AG10803 (cell line): ENCODE results near the gene FERMT3.

ENCODE experiments used
- DNase-seq: peaks from one replicate; pipeline ENCODE4 v3.0.0; 2010; ENCODE audit warnings: low read depth
- H3K4me3 ChIP-seq: 2 replicates; pipeline ENCODE4 v1.5.1; 2011; ENCODE audit warnings: mild to moderate bottlenecking, low read length, control low read depth
- TF ChIP-seq, protein P1 (sequence below): conservative IDR thresholded peaks from 2 replicates; pipeline ENCODE4 v1.5.1; 2011; ENCODE audit warnings: mild to moderate bottlenecking, low read length, control low read depth, inconsistent platforms

FERMT3 gene

DNA sequence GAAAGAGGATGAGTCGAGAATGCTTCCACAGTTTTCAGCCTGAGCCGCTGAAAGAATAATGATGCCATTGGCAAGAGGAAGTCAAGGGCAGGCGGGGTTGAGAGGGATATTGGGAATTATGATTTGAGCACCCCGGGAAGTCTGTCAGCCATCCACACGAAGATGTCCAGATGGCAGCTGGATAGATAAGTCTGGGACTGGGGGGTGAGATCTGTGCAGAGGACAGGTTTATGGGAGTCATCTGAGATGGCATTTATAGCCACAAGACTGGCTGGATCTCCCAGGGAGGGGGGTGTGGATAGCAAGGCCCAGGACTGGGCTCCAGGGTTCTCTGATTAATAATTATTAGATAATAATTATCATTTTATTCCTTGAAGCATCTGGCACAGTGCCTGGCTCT is 25.6 kb upstream of the FERMT3 start:
- DNase-seq: no peak
- TF ChIP-seq, protein P1, sequence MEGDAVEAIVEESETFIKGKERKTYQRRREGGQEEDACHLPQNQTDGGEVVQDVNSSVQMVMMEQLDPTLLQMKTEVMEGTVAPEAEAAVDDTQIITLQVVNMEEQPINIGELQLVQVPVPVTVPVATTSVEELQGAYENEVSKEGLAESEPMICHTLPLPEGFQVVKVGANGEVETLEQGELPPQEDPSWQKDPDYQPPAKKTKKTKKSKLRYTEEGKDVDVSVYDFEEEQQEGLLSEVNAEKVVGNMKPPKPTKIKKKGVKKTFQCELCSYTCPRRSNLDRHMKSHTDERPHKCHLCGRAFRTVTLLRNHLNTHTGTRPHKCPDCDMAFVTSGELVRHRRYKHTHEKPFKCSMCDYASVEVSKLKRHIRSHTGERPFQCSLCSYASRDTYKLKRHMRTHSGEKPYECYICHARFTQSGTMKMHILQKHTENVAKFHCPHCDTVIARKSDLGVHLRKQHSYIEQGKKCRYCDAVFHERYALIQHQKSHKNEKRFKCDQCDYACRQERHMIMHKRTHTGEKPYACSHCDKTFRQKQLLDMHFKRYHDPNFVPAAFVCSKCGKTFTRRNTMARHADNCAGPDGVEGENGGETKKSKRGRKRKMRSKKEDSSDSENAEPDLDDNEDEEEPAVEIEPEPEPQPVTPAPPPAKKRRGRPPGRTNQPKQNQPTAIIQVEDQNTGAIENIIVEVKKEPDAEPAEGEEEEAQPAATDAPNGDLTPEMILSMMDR: no peak
- no peak overlapping the region for H3K4me3 ChIP-seq

DNA sequence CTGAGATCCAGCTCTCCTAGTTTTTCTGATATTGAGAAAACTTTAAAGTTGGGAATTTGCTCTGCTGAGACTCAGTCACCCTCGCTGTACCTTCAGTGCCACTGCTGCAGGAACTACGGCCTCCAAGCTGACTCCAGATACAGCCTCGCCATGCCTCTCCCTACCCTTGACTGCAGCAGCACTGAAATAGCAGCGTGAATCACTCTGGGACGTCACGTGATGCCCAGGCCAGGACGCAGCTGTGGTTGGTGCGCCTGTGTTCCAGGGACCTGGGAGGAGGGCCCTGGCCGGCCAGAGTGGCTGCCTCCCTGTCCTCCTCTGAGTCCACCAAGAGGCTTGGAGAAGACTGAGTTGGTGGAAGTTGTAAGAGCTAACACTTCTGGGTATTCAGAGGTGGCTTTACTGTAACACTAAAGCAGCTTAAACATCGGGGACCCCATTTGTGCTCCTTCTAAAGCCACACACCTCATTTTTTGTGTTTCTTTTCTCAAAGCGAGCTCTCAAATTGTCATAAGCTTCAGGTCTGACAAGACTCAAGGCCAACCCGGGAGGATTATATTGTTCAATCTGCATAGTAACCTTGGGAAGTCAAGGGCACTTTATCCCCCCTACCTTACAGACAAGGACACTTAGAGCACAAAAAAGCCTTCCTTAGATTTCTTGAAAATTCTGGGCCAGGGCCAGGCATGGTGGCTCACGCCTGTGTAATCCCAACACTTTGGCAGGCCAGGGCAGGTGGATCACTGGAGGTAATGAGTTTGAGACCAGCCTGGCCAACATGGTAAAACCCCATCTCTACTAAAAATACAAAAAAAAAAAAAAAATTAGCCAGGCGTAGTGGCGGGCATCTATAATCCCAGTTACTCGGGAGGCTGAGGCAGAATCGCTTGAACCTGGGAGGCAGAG is 24.8 kb upstream of the FERMT3 start:
- H3K4me3 ChIP-seq: peak overlapping the region; percentile 33
- TF ChIP-seq, protein P1: no peak
- peak; percentile 88 for DNase-seq

DNA sequence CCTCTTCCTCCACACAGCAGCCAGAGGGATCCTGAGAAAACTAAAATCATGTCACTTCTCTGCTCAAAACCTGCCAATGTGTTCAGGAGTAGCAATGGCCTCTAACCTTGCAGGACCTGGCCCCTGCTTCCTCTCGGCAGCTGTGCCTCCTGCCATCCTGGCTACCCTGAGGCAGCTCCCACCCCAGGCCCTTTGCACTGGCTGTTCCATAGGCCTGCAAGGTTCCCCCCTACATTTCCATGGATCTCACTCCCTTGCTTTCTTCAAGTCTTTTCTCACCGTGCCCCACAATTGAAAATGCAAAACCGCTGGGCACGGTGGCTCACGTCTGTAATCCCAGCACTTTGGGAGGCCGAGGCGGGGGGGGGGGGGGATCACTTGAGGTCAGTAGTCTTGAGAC is 22.6 kb upstream of the FERMT3 start:
- TF ChIP-seq, protein P1: no peak
- H3K4me3 ChIP-seq: no peak overlapping the region; the same call in 1 of the 2 replicates
- no peak for DNase-seq

DNA sequence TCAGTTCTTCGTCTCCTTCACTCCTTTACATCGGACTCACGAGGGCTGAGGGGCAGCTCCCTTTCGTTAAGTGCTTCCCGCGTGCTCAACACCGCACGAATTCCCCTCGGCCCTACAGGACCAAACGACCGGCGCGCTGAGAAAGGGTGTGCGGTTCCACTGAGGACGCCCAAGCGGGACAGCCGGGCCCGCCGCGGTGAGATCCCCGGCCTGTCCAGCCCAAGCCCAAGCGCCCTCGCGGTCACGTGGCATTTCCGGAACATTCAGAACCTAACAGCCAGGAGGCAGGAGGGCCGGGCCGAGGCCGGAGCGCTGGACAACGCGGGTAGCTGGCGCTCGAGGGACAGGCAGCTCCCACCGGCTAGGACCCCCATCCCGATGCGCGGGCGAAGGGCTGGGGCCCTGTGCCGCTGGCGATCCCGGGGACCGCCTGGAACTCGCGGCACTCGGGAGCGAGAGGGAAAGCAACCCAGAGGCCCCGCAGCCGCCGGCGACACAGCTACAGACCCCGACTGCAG is 21.3 kb upstream of the FERMT3 start:
- TF ChIP-seq, protein P1: peak; percentile 41
- peak; percentile 83 for DNase-seq

DNA sequence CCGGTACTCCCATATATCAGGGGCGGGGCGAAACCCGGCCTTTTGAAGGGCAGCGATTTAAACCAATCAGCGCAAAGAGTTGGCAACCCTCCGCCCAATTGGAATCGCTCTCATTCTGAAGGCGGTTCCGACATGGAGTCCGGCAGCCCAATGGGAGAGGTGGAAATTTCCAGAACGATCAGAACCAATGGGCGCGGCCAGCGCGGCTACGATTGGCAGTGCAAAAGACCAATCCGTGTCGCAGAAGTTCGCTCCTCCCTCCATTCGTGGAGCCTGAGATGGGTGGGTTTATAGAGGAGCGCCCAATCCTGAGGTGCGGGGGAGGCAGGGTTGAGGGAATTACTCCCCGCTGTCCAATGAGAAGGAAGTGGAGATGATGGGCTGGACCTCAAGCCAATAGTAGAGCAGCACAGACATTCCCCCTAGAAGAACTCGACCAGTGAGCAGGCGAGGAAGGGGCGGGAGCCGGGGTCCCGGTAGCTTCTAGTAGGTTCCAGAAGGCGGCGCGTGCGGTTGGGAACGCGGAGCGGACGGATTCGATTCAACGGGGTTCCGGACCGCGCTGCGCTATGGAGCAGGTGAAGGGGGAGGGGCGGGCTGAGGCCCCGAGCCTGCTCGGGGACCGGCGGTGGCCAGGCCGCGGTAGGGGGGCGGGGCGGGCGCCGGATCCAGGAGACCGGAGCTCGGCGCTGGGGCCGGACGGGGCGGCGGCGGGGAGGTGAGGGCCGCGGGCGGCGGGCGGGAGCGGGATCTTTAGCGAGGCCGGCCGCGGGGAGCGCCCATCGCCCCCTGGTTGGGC is 20.6 kb upstream of the FERMT3 start, which contains the start of gene STIP1:
Gene STIP1, plus strand, starts transcription at position 479 of the 799 bp plus-strand sequence. Its CDS starts 91 bp downstream, at position 570.
- H3K4me3 ChIP-seq: peak within 1 kb of the TSS; percentile 80
- TF ChIP-seq, protein P1: peak; percentile 55
- peak; percentile 100 for DNase-seq

More for the DNA sequence above, 21.3 kb upstream of the FERMT3 start:
- H3K4me3 ChIP-seq: peak overlapping the region; percentile 80

DNA sequence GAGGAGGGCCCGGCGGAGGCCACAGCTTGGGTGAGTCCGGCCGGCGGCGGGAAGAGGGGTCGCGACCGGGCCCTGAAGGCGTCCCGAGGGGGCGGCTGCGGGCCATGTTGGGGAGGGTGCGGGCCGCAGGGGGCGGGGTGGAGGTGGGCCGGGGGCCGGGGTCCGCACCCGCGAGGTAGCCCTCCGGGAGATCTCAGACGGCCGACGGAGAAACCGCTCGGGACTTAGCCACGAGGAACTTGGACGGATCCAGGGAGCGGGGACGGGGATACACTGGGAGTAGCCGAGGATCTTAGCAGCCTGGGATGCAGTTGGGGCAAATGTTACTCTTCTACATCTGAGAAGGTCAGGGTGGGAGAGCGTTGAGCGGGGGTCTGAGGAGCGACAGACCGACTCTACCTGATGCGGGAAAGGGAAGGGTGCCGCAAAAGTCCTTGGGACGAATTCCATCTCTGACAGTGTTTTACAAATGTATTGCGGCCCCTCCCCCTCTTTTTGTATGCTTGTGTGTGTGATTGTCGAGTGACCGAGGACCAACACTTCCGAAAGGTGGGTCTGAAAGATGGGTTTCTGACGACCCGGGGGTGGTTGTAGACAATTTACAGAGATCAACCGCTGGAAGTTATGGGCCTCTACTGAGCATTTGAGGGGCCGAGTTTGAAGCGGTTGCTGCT is 19.9 kb upstream of the FERMT3 start:
- TF ChIP-seq, protein P1: no peak
- H3K4me3 ChIP-seq: no peak overlapping the region
- no peak for DNase-seq
